HepG2 (cell line): ENCODE results near the gene DCAF15. TPM values are rescaled to one million over a fixed set of nuclear protein-coding genes. Genes with fewer than 3 reads are reported as not detected.

Source experiments
- HMG20B ChIP-seq: conservative IDR thresholded peaks from 2 replicates; pipeline ENCODE4 v1.6.1; 2016; ENCODE audit warnings: missing genetic modification reagents, missing compliant biosample characterization
- KLF6 ChIP-seq: IDR thresholded peaks from 2 replicates; pipeline ENCODE4 v1.8.0; 2016; ENCODE audit warnings: missing biosample characterization, missing genetic modification reagents
- MIER2 ChIP-seq: IDR thresholded peaks from 2 replicates; pipeline ENCODE4 v1.6.1; 2016; ENCODE audit warnings: missing biosample characterization, missing genetic modification reagents
- MYPOP ChIP-seq: sonication (generic); formaldehyde crosslinking; IDR thresholded peaks from 2 replicates; pipeline ENCODE4 v1.8.1; 2023; ENCODE audit warnings: mild to moderate bottlenecking, moderate library complexity, missing genetic modification reagents
- NFIB ChIP-seq: sonication (generic); formaldehyde crosslinking; IDR thresholded peaks from 2 replicates; pipeline ENCODE4 v1.9.0; 2021; ENCODE audit warnings: missing genetic modification reagents, mild to moderate bottlenecking, borderline replicate concordance
- SIX4 ChIP-seq: sonication (generic); formaldehyde crosslinking; IDR thresholded peaks from 2 replicates; pipeline ENCODE4 v1.4.0; 2020; ENCODE audit warnings: missing genetic modification reagents
- TOPORS ChIP-seq: sonication (generic); formaldehyde crosslinking; IDR thresholded peaks from 2 replicates; pipeline ENCODE4 v1.8.0; 2023; ENCODE audit warnings: mild to moderate bottlenecking, missing genetic modification reagents
- ZBTB3 ChIP-seq: sonication (generic); formaldehyde crosslinking; IDR thresholded peaks from 2 replicates; pipeline ENCODE4 v1.4.0; 2020; ENCODE audit warnings: low read depth, mild to moderate bottlenecking, moderate library complexity, missing genetic modification reagents, borderline replicate concordance
- ZMYM2 ChIP-seq: sonication (generic); formaldehyde crosslinking; IDR thresholded peaks from 2 replicates; pipeline ENCODE4 v1.8.0; 2022; ENCODE audit warnings: mild to moderate bottlenecking, missing genetic modification reagents
- ZNF644 ChIP-seq: IDR thresholded peaks from 2 replicates; pipeline ENCODE4 v1.6.1; 2016; ENCODE audit warnings: low read depth
- polyA plus RNA-seq, 8 experiments: library from polyadenylated mRNA; depleted of rRNA in 3 of 8; stranded (reverse) in 7 of 8; unstranded in 1 of 8; fragments of >200 nt; fragmentation: Illumina TruSeq in 4 of 8; extraction: Trizol in 4 of 8; gene quantifications; 2 replicates each; pipeline versions ENCODE4 v1.2.1 to v1.2.3, GENCODE V29; 2011 to 2016; ENCODE audit warnings: low read depth in 4 of 8, missing spikeins in 1 of 8, mixed read lengths in 1 of 8; ENCODE audit not compliant: insufficient read depth in 1 of 8
- total RNA-seq, 5 experiments: library from RNA; depleted of rRNA; stranded (reverse); fragments of >200 nt; fragmentation: Illumina TruSeq; extraction: Trizol; gene quantifications; 2 replicates each; pipeline ENCODE4 v1.2.3, GENCODE V29; 2016; ENCODE audit warnings: low read depth in 1 of 5
- TF ChIP-seq, protein P1 (sequence below): sonication (generic); formaldehyde crosslinking; IDR thresholded peaks from 2 replicates; pipeline ENCODE4 v1.4.0; 2020; ENCODE audit warnings: missing genetic modification reagents
- TF ChIP-seq, protein P2 (sequence below): fragments of 450-650 bp; IDR thresholded peaks from 2 replicates; pipeline ENCODE4 v1.6.1; 2017; ENCODE audit warnings: mild to moderate bottlenecking

Gene DCAF15
- total and polyA plus RNA-seq, 2 of the 13 experiments (the other 11 are each of a cell fraction or from before 2014, with no cell fraction given), result 13.6 to 14.0 TPM

DNA sequence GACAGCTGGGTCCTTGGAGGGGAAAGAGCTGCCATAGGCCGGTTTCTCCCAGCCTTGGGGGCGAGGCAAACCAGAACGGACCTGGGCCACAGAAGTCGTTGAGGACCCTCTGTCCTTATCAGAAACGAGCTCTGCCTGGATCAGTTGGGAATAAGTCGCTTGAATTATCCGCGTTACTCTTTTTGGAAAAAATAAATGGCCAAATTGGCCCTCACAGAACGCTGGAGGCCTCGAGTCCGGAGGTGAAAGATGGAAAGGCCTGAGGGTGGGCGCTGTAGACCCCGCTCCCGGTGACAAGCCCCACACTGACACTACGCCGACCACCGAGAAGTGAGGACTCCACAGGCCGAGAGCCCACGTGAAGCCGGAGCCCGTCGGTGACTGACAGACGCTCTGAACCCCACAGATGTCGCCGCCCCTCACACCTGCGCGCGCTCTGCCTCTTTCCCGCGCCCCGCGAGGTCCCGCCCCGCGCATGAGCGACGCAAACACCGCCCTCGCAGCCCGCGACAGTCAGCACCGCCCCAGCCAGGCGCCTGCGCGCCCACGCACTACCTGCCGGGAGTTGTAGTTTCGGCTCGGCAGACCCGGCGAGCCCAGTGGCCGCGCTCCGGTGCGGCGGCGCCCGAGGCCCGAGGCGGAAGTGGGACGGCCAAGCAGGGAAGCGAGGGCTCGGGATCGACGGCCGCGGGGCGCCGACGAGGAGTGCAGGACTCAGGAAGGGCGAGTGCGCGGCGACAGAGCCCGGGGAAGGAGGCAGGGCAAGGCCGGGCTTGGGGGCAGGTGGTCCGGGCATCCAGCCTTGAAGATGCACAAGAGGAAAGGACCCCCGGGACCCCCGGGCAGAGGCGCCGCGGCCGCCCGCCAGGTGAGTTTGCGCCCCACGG lies 46.4 kb upstream of the DCAF15 start, which contains the start of the genes BRME1 and CC2D1A (continued):
- no peak for TF ChIP-seq ZBTB3 (CRISPR knock-in tag)
- 0 out of 2 replicates have a peak, but pooled peaks have one; percentile 10 for TF ChIP-seq TOPORS (CRISPR knock-in tag)
- no peak; the same call in 1 of the 2 replicates for TF ChIP-seq SIX4
- TF ChIP-seq MYPOP (CRISPR knock-in tag), result peak; percentile 90; the same call in 1 of the 2 replicates
- 0 out of 2 replicates have a peak, but pooled peaks have one; percentile 42 for TF ChIP-seq MIER2 (CRISPR knock-in tag)
- no peak for TF ChIP-seq HMG20B
- TF ChIP-seq, protein P1, sequence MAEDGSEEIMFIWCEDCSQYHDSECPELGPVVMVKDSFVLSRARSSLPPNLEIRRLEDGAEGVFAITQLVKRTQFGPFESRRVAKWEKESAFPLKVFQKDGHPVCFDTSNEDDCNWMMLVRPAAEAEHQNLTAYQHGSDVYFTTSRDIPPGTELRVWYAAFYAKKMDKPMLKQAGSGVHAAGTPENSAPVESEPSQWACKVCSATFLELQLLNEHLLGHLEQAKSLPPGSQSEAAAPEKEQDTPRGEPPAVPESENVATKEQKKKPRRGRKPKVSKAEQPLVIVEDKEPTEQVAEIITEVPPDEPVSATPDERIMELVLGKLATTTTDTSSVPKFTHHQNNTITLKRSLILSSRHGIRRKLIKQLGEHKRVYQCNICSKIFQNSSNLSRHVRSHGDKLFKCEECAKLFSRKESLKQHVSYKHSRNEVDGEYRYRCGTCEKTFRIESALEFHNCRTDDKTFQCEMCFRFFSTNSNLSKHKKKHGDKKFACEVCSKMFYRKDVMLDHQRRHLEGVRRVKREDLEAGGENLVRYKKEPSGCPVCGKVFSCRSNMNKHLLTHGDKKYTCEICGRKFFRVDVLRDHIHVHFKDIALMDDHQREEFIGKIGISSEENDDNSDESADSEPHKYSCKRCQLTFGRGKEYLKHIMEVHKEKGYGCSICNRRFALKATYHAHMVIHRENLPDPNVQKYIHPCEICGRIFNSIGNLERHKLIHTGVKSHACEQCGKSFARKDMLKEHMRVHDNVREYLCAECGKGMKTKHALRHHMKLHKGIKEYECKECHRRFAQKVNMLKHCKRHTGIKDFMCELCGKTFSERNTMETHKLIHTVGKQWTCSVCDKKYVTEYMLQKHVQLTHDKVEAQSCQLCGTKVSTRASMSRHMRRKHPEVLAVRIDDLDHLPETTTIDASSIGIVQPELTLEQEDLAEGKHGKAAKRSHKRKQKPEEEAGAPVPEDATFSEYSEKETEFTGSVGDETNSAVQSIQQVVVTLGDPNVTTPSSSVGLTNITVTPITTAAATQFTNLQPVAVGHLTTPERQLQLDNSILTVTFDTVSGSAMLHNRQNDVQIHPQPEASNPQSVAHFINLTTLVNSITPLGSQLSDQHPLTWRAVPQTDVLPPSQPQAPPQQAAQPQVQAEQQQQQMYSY (CRISPR knock-in tag), result 0 out of 2 replicates have a peak, but pooled peaks have one; percentile 44
- no peak for TF ChIP-seq KLF6 (CRISPR knock-in tag)
- TF ChIP-seq NFIB (CRISPR knock-in tag), result no peak
- TF ChIP-seq ZNF644 (CRISPR knock-in tag), result no peak
- TF ChIP-seq ZMYM2, result peak; percentile 77
- TF ChIP-seq, protein P2, sequence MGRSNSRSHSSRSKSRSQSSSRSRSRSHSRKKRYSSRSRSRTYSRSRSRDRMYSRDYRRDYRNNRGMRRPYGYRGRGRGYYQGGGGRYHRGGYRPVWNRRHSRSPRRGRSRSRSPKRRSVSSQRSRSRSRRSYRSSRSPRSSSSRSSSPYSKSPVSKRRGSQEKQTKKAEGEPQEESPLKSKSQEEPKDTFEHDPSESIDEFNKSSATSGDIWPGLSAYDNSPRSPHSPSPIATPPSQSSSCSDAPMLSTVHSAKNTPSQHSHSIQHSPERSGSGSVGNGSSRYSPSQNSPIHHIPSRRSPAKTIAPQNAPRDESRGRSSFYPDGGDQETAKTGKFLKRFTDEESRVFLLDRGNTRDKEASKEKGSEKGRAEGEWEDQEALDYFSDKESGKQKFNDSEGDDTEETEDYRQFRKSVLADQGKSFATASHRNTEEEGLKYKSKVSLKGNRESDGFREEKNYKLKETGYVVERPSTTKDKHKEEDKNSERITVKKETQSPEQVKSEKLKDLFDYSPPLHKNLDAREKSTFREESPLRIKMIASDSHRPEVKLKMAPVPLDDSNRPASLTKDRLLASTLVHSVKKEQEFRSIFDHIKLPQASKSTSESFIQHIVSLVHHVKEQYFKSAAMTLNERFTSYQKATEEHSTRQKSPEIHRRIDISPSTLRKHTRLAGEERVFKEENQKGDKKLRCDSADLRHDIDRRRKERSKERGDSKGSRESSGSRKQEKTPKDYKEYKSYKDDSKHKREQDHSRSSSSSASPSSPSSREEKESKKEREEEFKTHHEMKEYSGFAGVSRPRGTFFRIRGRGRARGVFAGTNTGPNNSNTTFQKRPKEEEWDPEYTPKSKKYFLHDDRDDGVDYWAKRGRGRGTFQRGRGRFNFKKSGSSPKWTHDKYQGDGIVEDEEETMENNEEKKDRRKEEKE, result no peak
